HG03045 (cell line): Measurements from ENCODE around the gene PDXDC1.
"Not testable (repeated sequence)": the region's sequence is repeated elsewhere in the genome, so short reads cannot be mapped to it uniquely, and the experiment has no call there.

Experiments
- ATAC-seq: cut with Tn5 transposase; IDR thresholded peaks from one replicate; pipeline ENCODE4 v1.9.1; 2021; ENCODE audit warnings: mild to moderate bottlenecking, moderate library complexity; ENCODE audit not compliant: unreplicated experiment

Gene PDXDC1

GRCh38 chr16:15034266-15035162 is 59.7 kb downstream of the PDXDC1 start:
- ATAC-seq = no peak

GRCh38 chr16:15035163-15035729 is 60.4 kb downstream of the PDXDC1 start:
- ATAC-seq = no peak

GRCh38 chr16:15037003-15037402 is 62.2 kb downstream of the PDXDC1 start:
- no peak for ATAC-seq

GRCh38 chr16:15037745-15038144 is 62.9 kb downstream of the PDXDC1 start:
- ATAC-seq = no peak

- ATAC-seq = no peak
Observed at GRCh38 chr16:15038689-15039088, 63.9 kb downstream of the PDXDC1 start.

- ATAC-seq = no peak
Observed at GRCh38 chr16:15041271-15042004, 66.6 kb downstream of the PDXDC1 start.

- ATAC-seq = no peak
Observed at GRCh38 chr16:15043344-15043743, 68.5 kb downstream of the PDXDC1 start.

- no peak for ATAC-seq
Observed at GRCh38 chr16:15044286-15044685, 69.5 kb downstream of the PDXDC1 start.

GRCh38 chr16:15045270-15045669 is 70.4 kb downstream of the PDXDC1 start:
- not testable (repeated sequence) for ATAC-seq

GRCh38 chr16:15046692-15047376 is 72.0 kb downstream of the PDXDC1 start:
- ATAC-seq = no peak

- no peak for ATAC-seq
Observed at GRCh38 chr16:15049581-15050180, 74.9 kb downstream of the PDXDC1 start.

- ATAC-seq = not testable (repeated sequence)
Observed at GRCh38 chr16:15050440-15050839, 75.6 kb downstream of the PDXDC1 start.

- ATAC-seq = no peak
Observed at GRCh38 chr16:15051387-15051951, 76.6 kb downstream of the PDXDC1 start.

GRCh38 chr16:15052747-15053476 is 78.1 kb downstream of the PDXDC1 start:
- ATAC-seq = no peak

- ATAC-seq = no peak
Observed at GRCh38 chr16:15053904-15054303, 79.1 kb downstream of the PDXDC1 start.

GRCh38 chr16:15054357-15055140 is 79.7 kb downstream of the PDXDC1 start:
- no peak for ATAC-seq

GRCh38 chr16:15055141-15056053 is 80.6 kb downstream of the PDXDC1 start:
- peak; percentile 66 for ATAC-seq
